WI38 (cell line): ENCODE measurements around the gene SLC25A48.

Experiments used
- H3K4me3 ChIP-seq: 2 replicates; pipeline ENCODE4 v1.5.1; 2011; ENCODE audit warnings: low read depth, mild to moderate bottlenecking, control low read depth, low read length
- CTCF ChIP-seq: IDR thresholded peaks from 2 replicates; pipeline ENCODE4 v1.5.1; 2012; ENCODE audit warnings: low read depth, mild to moderate bottlenecking, control low read depth, low read length

Gene SLC25A48

GRCh38 chr5:135901633-135902032 is 67.2 kb downstream of the SLC25A48 start:
- no peak for TF ChIP-seq CTCF
- H3K4me3 ChIP-seq, result no peak overlapping the region

DNA sequence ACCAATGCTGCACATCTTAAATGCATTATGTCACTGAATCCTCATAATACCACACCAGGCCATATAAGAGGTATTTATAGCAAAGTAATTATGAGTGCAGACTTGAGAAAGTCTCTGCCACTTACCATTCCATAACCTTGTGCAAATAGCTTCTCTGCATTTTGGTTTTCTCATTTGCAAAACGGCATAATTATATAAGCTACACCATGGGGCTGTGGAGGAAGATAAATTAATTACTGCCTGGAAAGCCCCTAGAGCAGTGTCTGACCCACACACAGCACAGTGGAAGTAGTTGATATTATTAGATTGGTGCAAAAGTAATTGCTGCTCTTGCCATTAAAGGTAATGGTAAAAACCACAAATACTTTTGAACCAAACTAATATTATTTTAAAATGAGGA is 70.7 kb downstream of the SLC25A48 start:
- H3K4me3 ChIP-seq, result no peak overlapping the region
- no peak for TF ChIP-seq CTCF

- TF ChIP-seq CTCF, result no peak
- H3K4me3 ChIP-seq, result no peak overlapping the region
These were observed 79.5 kb downstream of the SLC25A48 start for GRCh38 chr5:135913713-135914626.

- TF ChIP-seq CTCF, result no peak
- H3K4me3 ChIP-seq, result no peak overlapping the region
These were observed 81.1 kb downstream of the SLC25A48 start for GRCh38 chr5:135915466-135916001.

DNA sequence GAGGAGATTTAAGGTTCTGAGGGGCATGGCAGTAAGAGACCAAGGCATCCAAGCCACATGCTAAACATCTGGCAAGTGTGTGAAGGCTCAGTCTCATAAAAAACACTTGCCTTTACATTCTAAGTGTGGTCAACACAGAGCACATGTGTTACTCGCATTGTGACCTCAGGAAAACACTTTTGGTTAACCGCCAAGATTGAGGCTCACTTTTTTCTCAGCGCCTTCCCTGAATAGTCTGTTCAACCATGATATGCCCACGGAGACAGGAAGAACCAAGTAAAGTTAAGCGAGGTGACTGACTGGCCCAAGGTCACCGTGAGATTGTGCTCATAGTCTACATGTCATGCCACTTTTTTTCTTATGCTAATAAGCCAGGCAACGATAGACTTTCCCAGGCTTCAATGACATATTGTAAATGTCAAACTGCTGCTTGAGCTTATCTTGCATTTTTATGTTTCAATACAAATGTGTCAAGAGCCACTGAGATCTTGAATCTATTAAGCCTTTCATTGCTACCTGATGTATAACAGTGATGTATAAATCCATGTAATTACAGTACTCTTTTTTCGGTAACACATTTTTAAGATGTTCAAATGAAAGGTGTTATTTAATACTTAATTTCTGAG is 82.3 kb downstream of the SLC25A48 start:
- no peak for TF ChIP-seq CTCF

GRCh38 chr5:135920199-135920598 is 85.7 kb downstream of the SLC25A48 start:
- no peak overlapping the region for H3K4me3 ChIP-seq
- no peak for TF ChIP-seq CTCF

More for the DNA sequence above, 82.3 kb downstream of the SLC25A48 start:
- no peak overlapping the region for H3K4me3 ChIP-seq

DNA sequence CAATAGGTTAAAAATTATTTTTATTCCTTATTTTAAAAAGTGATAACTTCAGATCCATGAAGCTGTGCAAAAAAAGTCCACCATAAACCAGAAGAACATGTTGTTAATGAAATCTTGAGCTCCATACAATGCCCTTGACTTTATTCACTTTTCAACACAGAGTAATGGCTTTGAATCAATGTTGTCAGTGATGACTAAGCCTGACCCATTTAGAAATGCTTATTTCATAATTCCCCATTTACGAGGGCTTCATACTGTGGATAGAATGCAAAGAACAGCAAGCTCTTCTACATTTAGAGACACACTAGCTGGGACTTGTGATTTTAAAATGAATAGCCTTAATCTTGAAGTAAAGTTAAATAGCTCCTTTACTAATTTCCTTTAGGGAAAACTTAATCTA is 86.9 kb downstream of the SLC25A48 start:
- no peak for TF ChIP-seq CTCF
- no peak overlapping the region for H3K4me3 ChIP-seq
